Stomach smooth muscle (tissue), 2 donors: ENCODE measurements around the gene KLK3.

Source experiments
- H3K27ac ChIP-seq: one replicate; pipeline ENCODE4 v1.7.0; 2013; ENCODE audit warnings: mild to moderate bottlenecking, low read length, inconsistent platforms
- H3K27me3 ChIP-seq, 2 donors: one replicate each; pipeline ENCODE4 v1.7.0; 2013; ENCODE audit warnings: low read length in 2 of 2; ENCODE audit not compliant: insufficient read depth in 2 of 2, control insufficient read depth in 1 of 2
- H3K36me3 ChIP-seq, 2 donors: one replicate each; pipeline ENCODE4 v1.7.0; 2013; ENCODE audit warnings: low read length in 2 of 2; ENCODE audit not compliant: control insufficient read depth in 2 of 2, insufficient read depth in 2 of 2
- H3K4me1 ChIP-seq: one replicate; pipeline ENCODE4 v1.7.0; 2013; ENCODE audit warnings: low read length; ENCODE audit not compliant: control insufficient read depth, insufficient read depth
- H3K4me3 ChIP-seq, 2 donors: one replicate each; pipeline ENCODE4 v1.7.0; 2013; ENCODE audit warnings: low read length in 2 of 2
- H3K9ac ChIP-seq, 2 donors: one replicate each; pipeline ENCODE4 v1.7.0; 2013; ENCODE audit warnings: low read length in 2 of 2, mild to moderate bottlenecking in 1 of 2
- H3K9me3 ChIP-seq, 2 donors: one replicate each; pipeline ENCODE4 v1.7.0; 2013; ENCODE audit warnings: low read length in 2 of 2; ENCODE audit not compliant: control insufficient read depth in 2 of 2
- donor health status: healthy.
- donor health status: Pancreatic carcinoma.

Gene KLK3

DNA sequence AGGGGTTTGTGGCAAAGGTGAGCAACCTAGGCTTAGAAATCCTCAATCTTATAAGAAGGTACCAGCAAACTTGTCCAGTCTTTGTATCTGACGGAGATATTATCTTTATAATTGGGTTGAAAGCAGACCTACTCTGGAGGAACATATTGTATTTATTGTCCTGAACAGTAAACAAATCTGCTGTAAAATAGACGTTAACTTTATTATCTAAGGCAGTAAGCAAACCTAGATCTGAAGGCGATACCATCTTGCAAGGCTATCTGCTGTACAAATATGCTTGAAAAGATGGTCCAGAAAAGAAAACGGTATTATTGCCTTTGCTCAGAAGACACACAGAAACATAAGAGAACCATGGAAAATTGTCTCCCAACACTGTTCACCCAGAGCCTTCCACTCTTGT, 14.8 kb downstream of the KLK3 start:
- H3K27me3 ChIP-seq = peaks cover 12 to 20% of the 10 kb centered on the region in 2 donors
- H3K4me3 ChIP-seq = no peak overlapping the region
- no peak overlapping the region for H3K27ac ChIP-seq
- H3K4me1 ChIP-seq = no peaks in the 10 kb centered on the region
- no peaks in the 10 kb centered on the region for H3K9me3 ChIP-seq
- H3K36me3 ChIP-seq = no peaks in the 10 kb centered on the region
- H3K9ac ChIP-seq = no peak overlapping the region

DNA sequence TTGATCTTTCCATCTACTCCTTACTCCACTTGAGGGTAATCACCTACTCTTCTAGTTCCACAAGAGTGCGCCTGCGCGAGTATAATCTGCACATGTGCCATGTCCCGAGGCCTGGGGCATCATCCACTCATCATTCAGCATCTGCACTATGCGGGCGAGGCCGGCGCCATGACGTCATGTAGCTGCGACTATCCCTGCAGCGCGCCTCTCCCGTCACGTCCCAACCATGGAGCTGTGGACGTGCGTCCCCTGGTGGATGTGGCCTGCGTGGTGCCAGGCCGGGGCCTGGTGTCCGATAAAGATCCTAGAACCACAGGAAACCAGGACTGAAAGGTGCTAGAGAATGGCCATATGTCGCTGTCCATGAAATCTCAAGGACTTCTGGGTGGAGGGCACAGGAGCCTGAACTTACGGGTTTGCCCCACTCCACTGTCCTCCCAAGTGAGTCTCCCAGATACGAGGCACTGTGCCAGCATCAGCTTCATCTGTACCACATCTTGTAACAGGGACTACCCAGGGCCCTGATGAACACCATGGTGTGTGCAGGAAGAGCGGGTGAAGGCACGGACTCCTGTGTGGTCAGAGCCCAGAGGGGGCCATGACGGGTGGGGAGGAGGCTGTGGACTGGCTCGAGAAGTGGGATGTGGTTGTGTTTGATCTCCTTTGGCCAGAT, 15.8 kb downstream of the KLK3 start:
- no peak overlapping the region for H3K4me3 ChIP-seq
- H3K4me1 ChIP-seq = no peaks in the 10 kb centered on the region
- no peak overlapping the region for H3K27ac ChIP-seq
- peaks cover 12 to 26% of the 10 kb centered on the region in 2 donors for H3K27me3 ChIP-seq
- H3K9ac ChIP-seq = no peak overlapping the region
- H3K9me3 ChIP-seq = no peaks in the 10 kb centered on the region
- no peaks in the 10 kb centered on the region for H3K36me3 ChIP-seq

- Histone ChIP-seq H3K4me1 (no peaks in the 10 kb centered on the region), H3K27me3 (peaks cover 8 to 38% of the 10 kb centered on the region in 2 donors), H3K4me3 (no peak within 1 kb of the TSS), H3K27ac (no peak within 1 kb of the TSS), H3K36me3 (no peaks in the 10 kb centered on the region), H3K9ac (no peak within 1 kb of the TSS), H3K9me3 (no peaks in the 10 kb centered on the region)
These were observed 18.3 kb downstream of the KLK3 start, which contains the start of gene KLK2 for GRCh38 chr19:50873056-50873455. TSS of gene KLK2 (plus strand) at chr19:50873439. CDS start at chr19:50873474, 35 bp downstream.

GRCh38 chr19:50874211-50874610, 19.5 kb downstream of the KLK3 start:
- Histone ChIP-seq H3K27me3 (peaks cover 18 to 38% of the 10 kb centered on the region in 2 donors), H3K4me3 (no peak overlapping the region), H3K9me3 (no peaks in the 10 kb centered on the region), H3K27ac (no peak overlapping the region), H3K4me1 (no peaks in the 10 kb centered on the region), H3K9ac (no peak overlapping the region), H3K36me3 (no peaks in the 10 kb centered on the region)

GRCh38 chr19:50875795-50876422, 21.2 kb downstream of the KLK3 start:
- Histone ChIP-seq H3K27me3 (peaks cover 19 to 34% of the 10 kb centered on the region in 2 donors), H3K9me3 (no peaks in the 10 kb centered on the region), H3K9ac (no peak overlapping the region), H3K4me1 (no peaks in the 10 kb centered on the region), H3K4me3 (no peak overlapping the region), H3K27ac (no peak overlapping the region), H3K36me3 (no peaks in the 10 kb centered on the region)

- Histone ChIP-seq H3K9ac (no peak overlapping the region), H3K4me3 (no peak overlapping the region), H3K36me3 (no peaks in the 10 kb centered on the region), H3K27me3 (peaks cover 19 to 34% of the 10 kb centered on the region in 2 donors), H3K4me1 (no peaks in the 10 kb centered on the region), H3K9me3 (no peaks in the 10 kb centered on the region), H3K27ac (no peak overlapping the region)
These were observed 21.7 kb downstream of the KLK3 start for GRCh38 chr19:50876456-50876855.

DNA sequence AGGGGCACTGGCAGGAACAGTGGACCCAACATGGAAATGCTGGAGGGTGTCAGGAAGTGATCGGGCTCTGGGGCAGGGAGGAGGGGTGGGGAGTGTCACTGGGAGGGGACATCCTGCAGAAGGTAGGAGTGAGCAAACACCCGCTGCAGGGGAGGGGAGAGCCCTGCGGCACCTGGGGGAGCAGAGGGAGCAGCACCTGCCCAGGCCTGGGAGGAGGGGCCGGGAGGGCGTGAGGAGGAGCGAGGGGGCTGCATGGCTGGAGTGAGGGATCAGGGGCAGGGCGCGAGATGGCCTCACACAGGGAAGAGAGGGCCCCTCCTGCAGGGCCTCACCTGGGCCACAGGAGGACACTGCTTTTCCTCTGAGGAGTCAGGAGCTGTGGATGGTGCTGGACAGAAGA, 22.6 kb downstream of the KLK3 start:
- H3K27me3 ChIP-seq = peaks cover 19 to 39% of the 10 kb centered on the region in 2 donors
- no peak overlapping the region for H3K9ac ChIP-seq
- no peaks in the 10 kb centered on the region for H3K9me3 ChIP-seq
- no peak overlapping the region for H3K27ac ChIP-seq
- H3K36me3 ChIP-seq = no peaks in the 10 kb centered on the region
- no peaks in the 10 kb centered on the region for H3K4me1 ChIP-seq
- no peak overlapping the region for H3K4me3 ChIP-seq

DNA sequence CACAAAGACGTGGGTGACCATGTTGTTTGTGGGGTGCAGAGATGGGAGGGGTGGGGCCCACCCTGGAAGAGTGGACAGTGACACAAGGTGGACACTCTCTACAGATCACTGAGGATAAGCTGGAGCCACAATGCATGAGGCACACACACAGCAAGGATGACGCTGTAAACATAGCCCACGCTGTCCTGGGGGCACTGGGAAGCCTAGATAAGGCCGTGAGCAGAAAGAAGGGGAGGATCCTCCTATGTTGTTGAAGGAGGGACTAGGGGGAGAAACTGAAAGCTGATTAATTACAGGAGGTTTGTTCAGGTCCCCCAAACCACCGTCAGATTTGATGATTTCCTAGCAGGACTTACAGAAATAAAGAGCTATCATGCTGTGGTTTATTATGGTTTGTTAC, 24.1 kb downstream of the KLK3 start:
- Histone ChIP-seq H3K27ac (no peak overlapping the region), H3K9ac (no peak overlapping the region), H3K9me3 (no peaks in the 10 kb centered on the region), H3K36me3 (no peaks in the 10 kb centered on the region), H3K4me1 (no peaks in the 10 kb centered on the region), H3K27me3 (peaks cover 19 to 38% of the 10 kb centered on the region in 2 donors), H3K4me3 (no peak overlapping the region)

GRCh38 chr19:50880241-50880640, 25.5 kb downstream of the KLK3 start:
- Histone ChIP-seq H3K4me1 (no peaks in the 10 kb centered on the region), H3K4me3 (no peak overlapping the region), H3K9me3 (no peaks in the 10 kb centered on the region), H3K27ac (no peak overlapping the region), H3K36me3 (no peaks in the 10 kb centered on the region), H3K9ac (no peak overlapping the region), H3K27me3 (peaks cover 16 to 28% of the 10 kb centered on the region in 2 donors)

DNA sequence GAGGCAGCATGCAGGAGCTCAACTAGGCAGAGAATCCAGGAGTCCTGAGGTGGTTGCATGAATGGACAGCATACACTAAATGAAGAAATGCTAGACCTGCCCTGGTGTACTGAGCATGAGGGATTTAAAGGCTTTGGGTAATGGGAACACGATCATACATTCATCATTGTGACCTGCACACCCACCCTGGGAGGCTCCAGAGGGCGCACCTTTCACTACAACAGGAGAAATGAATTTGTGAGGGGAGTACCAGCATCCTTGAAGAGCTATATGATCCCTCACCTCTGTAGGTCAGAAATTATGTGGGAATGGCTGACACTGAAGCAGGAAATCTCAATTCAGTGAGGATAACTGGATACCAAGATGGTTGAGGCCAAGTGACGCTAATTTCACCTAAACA, 27.5 kb downstream of the KLK3 start:
- peaks cover 16 to 22% of the 10 kb centered on the region in 2 donors for H3K27me3 ChIP-seq
- H3K4me3 ChIP-seq = no peak overlapping the region
- H3K27ac ChIP-seq = no peak overlapping the region
- H3K4me1 ChIP-seq = no peaks in the 10 kb centered on the region
- no peak overlapping the region for H3K9ac ChIP-seq
- H3K9me3 ChIP-seq = no peaks in the 10 kb centered on the region
- H3K36me3 ChIP-seq = no peaks in the 10 kb centered on the region

DNA sequence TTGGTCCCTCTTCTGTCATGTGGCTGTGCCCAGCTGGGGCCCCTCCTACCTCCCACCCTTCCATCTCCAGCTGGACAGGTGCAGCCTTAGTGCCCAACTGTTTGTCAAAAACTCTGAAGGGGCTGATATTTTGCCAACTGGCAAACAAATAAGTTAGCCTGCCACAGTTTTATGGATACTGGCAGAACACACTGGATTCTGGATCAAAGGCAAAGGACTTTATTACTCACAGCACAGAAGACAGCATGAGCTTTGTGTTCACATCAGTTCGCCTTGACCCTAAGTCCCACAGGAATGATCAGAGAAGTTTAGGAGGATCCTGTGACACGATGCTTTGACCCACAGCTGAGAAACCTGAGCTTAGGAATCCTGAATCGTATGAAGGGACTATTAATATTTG, 34.9 kb downstream of the KLK3 start:
- no peaks in the 10 kb centered on the region for H3K4me1 ChIP-seq
- peaks cover 0 to 20% of the 10 kb centered on the region in 2 donors for H3K27me3 ChIP-seq
- no peak overlapping the region for H3K9ac ChIP-seq
- H3K27ac ChIP-seq = no peak overlapping the region
- no peaks in the 10 kb centered on the region for H3K9me3 ChIP-seq
- no peak overlapping the region for H3K4me3 ChIP-seq
- no peaks in the 10 kb centered on the region for H3K36me3 ChIP-seq
